Nephron progenitor cell (in vitro differentiated cells): ENCODE results near the gene THBS4.
A peak's percentile ranks its signal among the peaks of the same experiment; 100 is the strongest.

Source experiments
- DNase-seq: peaks from one replicate; pipeline ENCODE4 v3.0.0; 2021
- H3K27ac Mint-ChIP-seq: 2 replicates; pipeline ENCODE4 v1.8.0; 2021; ENCODE audit warnings: mild to moderate bottlenecking, moderate library complexity, mixed read lengths
- H3K27me3 Mint-ChIP-seq: 2 replicates; pipeline ENCODE4 v1.8.0; 2021; ENCODE audit warnings: mild to moderate bottlenecking, low read depth, mixed read lengths; ENCODE audit not compliant: poor library complexity
- H3K36me3 Mint-ChIP-seq: 2 replicates; pipeline ENCODE4 v1.8.0; 2021; ENCODE audit warnings: low read depth, mixed read lengths
- H3K4me1 Mint-ChIP-seq: 2 replicates; pipeline ENCODE4 v1.8.0; 2021; ENCODE audit warnings: mixed read lengths
- H3K4me3 Mint-ChIP-seq: 2 replicates; pipeline ENCODE4 v1.8.0; 2021; ENCODE audit warnings: mild to moderate bottlenecking, moderate library complexity, mixed read lengths
- H3K9me3 Mint-ChIP-seq: 2 replicates; pipeline ENCODE4 v1.8.0; 2021; ENCODE audit warnings: mild to moderate bottlenecking, moderate library complexity, mixed read lengths
- TF ChIP-seq, protein P1 (sequence below): fragments of 200-600 bp; sonication (generic); IDR thresholded peaks from 2 replicates; pipeline ENCODE4 v1.5.0; 2021; ENCODE audit warnings: antibody characterized with exemption

THBS4 gene

DNA sequence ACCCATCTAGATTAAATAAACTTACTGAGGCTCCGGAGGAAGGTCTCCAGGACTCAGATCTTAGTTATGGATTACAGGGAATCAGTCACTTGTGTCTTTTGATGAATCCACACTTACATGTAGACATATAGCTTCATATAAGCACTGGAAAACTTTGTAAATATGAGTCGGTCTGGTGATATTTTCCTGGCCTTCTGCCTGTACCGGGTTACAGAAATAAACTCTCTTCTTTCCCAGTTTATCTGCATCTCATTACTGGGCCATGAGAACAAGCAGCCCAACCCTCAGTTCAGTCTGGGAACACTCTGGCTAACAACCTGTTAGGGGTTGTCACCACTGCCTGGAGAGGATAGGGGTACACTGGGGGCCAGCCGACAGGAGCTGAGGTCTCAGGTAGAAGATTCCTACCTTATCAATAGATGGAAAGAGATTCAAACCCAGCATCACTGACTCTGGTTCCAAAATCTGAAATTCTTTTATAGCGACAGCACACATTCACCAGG, 59.1 kb downstream of the THBS4 start:
- Mint-ChIP-seq H3K4me3 (no peak overlapping the region), H3K9me3 (no peaks in the 10 kb centered on the region), H3K36me3 (no peaks in the 10 kb centered on the region), H3K27ac (peak overlapping the region; percentile 96), H3K27me3 (no peaks in the 10 kb centered on the region), H3K4me1 (peaks cover 49% of the 10 kb centered on the region)
- TF ChIP-seq, protein P1, sequence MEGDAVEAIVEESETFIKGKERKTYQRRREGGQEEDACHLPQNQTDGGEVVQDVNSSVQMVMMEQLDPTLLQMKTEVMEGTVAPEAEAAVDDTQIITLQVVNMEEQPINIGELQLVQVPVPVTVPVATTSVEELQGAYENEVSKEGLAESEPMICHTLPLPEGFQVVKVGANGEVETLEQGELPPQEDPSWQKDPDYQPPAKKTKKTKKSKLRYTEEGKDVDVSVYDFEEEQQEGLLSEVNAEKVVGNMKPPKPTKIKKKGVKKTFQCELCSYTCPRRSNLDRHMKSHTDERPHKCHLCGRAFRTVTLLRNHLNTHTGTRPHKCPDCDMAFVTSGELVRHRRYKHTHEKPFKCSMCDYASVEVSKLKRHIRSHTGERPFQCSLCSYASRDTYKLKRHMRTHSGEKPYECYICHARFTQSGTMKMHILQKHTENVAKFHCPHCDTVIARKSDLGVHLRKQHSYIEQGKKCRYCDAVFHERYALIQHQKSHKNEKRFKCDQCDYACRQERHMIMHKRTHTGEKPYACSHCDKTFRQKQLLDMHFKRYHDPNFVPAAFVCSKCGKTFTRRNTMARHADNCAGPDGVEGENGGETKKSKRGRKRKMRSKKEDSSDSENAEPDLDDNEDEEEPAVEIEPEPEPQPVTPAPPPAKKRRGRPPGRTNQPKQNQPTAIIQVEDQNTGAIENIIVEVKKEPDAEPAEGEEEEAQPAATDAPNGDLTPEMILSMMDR: no peak
- no peak for DNase-seq

DNA sequence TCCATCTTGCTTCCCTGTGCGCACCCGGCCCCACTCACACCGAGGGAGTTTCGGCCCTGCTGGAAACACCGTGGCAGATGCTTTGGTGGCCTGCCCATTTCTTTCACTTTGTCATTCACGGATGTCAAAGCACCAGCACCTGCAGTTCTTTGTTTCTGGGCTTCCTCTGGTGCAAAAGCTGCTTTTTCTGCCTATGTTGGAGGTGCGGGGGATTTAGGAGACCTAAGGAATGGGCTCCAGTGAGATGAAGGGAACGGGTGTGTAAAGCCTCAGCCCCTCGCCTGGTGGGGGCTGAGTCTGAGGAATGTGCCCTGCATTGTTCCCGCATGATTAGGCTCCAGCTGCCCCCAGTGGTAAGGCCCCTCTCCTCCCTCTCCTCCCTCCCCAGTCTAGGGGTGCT, 62.3 kb downstream of the THBS4 start:
- H3K4me3 Mint-ChIP-seq: no peak overlapping the region
- no peak for DNase-seq
- no peak overlapping the region for H3K27ac Mint-ChIP-seq
- peaks cover 45% of the 10 kb centered on the region for H3K4me1 Mint-ChIP-seq
- H3K36me3 Mint-ChIP-seq: no peaks in the 10 kb centered on the region
- no peaks in the 10 kb centered on the region for H3K27me3 Mint-ChIP-seq
- TF ChIP-seq, protein P1: no peak
- H3K9me3 Mint-ChIP-seq: no peaks in the 10 kb centered on the region

DNA sequence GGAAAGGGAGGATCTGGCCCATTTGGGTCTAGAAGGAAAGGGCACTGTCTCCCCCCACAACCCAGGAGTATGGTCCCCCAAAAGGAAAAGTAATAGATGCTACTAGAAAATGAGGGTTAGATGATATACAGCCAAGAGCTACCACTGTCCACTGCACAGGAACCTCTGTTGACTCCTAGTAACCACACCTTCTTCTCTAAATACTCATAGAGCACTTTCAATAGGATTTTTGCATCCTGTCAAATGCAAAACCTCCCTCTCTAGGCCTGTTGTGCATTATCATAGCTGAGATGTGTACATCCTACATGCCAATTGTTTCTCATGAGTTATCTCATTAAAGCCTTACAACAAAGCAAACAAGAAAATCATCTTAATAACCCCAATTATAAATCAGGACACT, 66.8 kb downstream of the THBS4 start:
- Mint-ChIP-seq H3K9me3 (peaks cover 8% of the 10 kb centered on the region), H3K27me3 (peaks cover 3% of the 10 kb centered on the region), H3K27ac (no peak overlapping the region), H3K36me3 (peaks cover 3% of the 10 kb centered on the region), H3K4me1 (peaks cover 55% of the 10 kb centered on the region), H3K4me3 (no peak overlapping the region)
- DNase-seq: no peak
- TF ChIP-seq, protein P1: no peak

DNA sequence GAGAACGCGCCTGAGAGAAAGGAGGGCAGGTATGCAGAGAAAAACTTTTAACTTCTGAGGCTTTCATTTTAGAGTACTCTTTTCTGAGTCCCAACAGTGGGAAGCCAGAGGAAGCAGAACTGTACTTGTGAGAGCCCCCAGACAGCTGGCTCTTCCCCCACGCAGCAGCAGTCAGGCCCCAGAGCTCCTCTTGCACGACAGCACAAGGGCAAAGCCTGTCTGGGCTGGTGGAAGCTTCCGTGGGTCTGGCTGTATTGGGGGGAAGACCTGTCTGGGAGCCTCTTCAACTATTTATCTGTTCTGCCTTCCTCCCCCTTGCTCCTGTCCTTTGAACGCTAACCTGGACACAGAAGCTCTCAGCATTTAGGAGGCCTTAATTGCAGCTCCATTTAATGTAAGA, 68.2 kb downstream of the THBS4 start:
- Mint-ChIP-seq H3K4me1 (peaks cover 49% of the 10 kb centered on the region), H3K9me3 (peaks cover 14% of the 10 kb centered on the region), H3K4me3 (no peak overlapping the region), H3K27me3 (peaks cover 3% of the 10 kb centered on the region), H3K27ac (peak overlapping the region; percentile 79), H3K36me3 (peaks cover 10% of the 10 kb centered on the region)
- no peak for DNase-seq
- TF ChIP-seq, protein P1: no peak

DNA sequence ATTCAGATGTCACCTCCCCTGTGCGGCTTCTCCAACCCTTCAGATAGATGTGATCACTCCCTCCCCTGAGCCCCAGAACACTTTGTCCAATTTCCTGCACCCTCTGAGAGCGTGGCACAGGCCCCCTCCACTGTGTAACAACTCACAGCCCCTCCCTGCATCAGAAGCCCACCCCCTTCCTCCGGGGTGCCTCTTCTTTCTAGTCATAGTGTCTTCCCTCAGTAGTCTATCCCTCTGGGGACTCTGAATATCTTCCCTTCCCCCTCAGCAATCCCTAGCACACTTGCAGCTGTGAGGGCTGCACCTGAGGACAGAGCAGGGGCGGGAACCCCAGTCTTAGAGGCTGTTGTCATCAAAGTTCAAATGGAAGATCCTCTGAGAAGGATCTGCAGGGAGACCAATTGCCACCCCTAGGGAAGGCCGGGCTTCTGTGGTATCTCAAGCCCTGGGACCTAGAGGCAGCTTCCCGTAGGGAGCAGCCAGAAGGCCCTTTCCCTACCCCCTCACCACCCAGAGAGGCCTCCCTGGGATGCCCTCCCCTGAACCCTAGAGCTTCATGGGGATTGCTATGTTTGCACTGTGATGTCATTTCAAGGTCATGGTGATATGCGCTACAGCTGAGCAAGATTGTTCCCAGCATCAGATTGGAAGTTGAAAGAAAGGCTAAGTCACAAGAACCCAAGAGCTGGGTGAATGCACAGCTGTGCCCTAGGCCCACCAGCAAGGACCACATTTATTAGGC, 70.7 kb downstream of the THBS4 start:
- Mint-ChIP-seq H3K27me3 (peaks cover 3% of the 10 kb centered on the region), H3K27ac (no peak overlapping the region), H3K36me3 (peaks cover 10% of the 10 kb centered on the region), H3K4me3 (no peak overlapping the region), H3K4me1 (peaks cover 66% of the 10 kb centered on the region), H3K9me3 (peaks cover 20% of the 10 kb centered on the region)
- DNase-seq: no peak
- TF ChIP-seq, protein P1: no peak

DNA sequence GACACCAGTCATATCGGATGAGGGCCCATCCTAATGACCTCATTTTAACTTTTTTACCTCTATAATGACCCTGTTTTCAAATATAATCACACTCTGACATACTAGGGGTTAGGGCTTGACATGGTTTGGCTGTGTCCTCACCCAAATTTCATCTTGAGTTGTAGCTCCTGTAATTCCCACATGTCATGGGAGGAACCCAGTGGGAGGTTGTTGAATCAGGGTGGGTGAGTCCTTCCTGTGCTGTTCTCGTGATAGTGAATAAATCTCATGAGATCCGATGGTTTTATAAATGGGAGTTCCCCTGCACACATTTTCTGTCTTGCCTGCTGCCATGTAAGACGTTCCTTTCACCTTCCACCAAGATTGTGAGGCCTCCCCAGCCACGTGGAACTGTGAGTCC, 71.8 kb downstream of the THBS4 start:
- Mint-ChIP-seq H3K4me3 (no peak overlapping the region), H3K4me1 (peaks cover 77% of the 10 kb centered on the region), H3K27me3 (peaks cover 3% of the 10 kb centered on the region), H3K9me3 (peaks cover 20% of the 10 kb centered on the region), H3K27ac (no peak overlapping the region), H3K36me3 (peaks cover 10% of the 10 kb centered on the region)
- TF ChIP-seq, protein P1: no peak
- no peak for DNase-seq
